Measurements from ENCODE around the gene CA14. TPM values are rescaled to one million over a fixed set of nuclear protein-coding genes. Genes with fewer than 3 reads are reported as not detected.

Gene CA14
- polyA plus RNA-seq, 1 donor from 2014 or later = 0.71 TPM

DNA sequence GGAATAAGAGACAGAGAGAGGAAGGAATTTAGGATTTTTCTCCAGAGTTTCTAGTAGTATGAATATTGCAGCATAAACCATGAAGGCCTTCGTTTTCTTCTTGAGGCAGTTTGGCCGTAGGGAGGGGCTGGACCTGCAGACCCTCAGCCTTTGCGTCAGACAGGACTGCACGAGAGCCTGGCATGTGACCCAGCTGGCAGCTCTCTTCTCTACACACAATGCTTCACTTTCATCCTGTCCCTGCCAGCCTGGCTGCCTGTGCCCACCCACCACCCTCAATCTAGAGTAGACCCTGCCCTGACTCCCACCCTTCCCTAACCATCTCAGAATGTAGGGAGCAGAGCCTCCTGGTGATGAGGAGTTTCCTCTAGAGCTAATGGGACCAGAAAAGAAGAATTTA is 1.6 kb downstream of the CA14 start:
- no peak overlapping the region for H3K4me3 Mint-ChIP-seq
- H3K36me3 Mint-ChIP-seq = peaks cover 2% of the 10 kb centered on the region
- H3K4me1 Mint-ChIP-seq = peaks cover 10 to 18% (median 11%) of the 10 kb centered on the region in 3 donors
- no peaks in the 10 kb centered on the region for H3K9me3 Mint-ChIP-seq
- H3K27me3 Mint-ChIP-seq = peaks cover 36% of the 10 kb centered on the region
- peak overlapping the region in 1 of 3 donors; percentile 23 for H3K27ac Mint-ChIP-seq

DNA sequence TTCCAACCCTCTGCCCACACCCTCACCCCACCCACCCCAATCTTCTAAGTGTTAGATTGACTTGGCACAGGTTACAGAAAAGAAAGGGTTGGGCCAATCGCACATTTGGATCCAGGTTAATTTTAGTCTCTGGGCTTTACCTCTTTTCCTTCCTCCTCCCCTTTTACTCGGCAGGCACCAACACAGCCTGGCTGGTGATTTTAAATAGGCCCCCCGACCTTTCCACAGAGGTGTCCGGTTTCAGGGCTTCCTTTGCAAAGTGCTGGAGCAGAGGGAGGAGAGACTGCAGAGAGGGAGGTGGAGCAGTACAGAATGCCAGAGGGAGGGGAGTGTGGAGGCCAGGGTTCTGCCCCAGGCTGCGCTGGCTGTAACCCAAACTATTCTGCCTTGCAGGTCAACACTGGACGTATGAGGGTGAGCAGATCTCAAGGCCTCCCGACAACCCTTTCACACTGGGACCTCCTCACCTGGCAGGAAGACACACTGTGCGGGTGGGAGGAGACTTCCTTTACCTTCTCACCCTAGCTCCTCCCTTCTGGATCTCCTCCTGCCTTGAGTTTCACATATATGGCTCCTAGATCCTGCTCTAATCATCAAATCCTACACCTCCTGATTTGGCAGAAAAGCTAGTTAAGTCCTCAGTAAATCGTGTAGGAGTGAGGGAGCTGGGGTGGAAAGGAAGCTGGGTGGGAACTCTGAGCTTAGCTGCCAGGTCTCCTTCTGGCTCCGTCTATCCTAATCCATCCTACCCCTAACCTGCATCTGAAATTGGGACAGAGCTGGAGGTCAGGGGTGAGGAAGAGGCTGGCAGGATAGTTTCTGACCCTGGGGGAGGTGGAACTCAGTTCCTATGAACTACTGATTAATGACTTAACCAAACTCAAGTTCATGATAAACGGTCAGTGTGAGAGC is 2.4 kb downstream of the CA14 start:
- peaks cover 10 to 18% (median 11%) of the 10 kb centered on the region in 3 donors for H3K4me1 Mint-ChIP-seq
- peaks cover 36% of the 10 kb centered on the region for H3K27me3 Mint-ChIP-seq
- no peak overlapping the region for H3K4me3 Mint-ChIP-seq
- H3K9me3 Mint-ChIP-seq = no peaks in the 10 kb centered on the region
- no peak overlapping the region for H3K27ac Mint-ChIP-seq
- peaks cover 2% of the 10 kb centered on the region for H3K36me3 Mint-ChIP-seq

DNA sequence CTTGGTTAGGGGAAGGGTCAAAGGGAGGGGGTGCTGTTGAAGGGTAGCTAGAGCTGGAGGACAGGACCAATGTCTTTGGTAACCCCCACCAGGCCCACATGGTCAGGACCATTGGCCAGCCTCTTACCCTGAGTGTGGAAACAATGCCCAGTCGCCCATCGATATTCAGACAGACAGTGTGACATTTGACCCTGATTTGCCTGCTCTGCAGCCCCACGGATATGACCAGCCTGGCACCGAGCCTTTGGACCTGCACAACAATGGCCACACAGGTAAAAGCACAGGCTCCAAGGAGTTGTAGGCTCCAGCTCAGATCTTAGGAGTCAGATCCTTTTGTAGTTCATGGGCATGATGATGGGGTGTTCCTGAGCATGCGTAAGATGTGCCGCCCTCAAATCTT is 3.8 kb downstream of the CA14 start:
- Mint-ChIP-seq H3K27me3 (peaks cover 31% of the 10 kb centered on the region), H3K9me3 (no peaks in the 10 kb centered on the region), H3K4me1 (peaks cover 3 to 8% (median 4%) of the 10 kb centered on the region in 3 donors), H3K27ac (no peak overlapping the region), H3K36me3 (no peaks in the 10 kb centered on the region), H3K4me3 (peak overlapping the region in 1 of 4 donors; percentile 72)

DNA sequence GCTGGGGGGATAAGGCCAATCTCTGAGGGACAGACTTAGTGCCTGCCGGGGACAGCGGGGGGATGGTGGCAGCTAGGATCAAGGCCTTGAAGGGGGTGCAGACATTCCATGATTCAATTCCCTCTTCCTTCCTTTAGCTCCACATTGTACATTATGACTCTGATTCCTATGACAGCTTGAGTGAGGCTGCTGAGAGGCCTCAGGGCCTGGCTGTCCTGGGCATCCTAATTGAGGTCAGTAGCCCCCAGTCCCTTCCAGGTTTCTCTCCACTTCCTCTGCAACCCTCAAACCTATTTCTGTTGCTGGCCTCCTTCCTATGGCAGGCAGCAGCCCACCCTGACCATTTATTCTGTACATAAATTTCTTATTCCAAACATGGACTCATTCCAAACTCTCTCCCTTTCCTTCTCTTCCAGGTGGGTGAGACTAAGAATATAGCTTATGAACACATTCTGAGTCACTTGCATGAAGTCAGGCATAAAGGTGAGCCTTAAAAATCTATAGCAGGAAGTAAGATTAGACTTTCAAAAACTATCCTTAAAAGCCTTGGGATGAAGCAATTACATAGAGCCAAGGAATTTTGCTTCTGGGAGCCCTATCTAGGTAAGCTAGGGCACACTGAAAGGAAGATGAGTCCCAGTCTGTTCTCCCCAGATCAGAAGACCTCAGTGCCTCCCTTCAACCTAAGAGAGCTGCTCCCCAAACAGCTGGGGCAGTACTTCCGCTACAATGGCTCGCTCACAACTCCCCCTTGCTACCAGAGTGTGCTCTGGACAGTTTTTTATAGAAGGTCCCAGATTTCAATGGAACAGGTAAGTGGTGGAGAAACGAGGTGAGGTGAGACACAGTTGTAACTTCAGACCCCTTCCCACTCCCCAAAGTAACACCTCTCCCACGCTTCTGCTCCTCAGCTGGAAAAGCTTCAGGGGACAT is 5.1 kb downstream of the CA14 start:
- Mint-ChIP-seq H3K9me3 (no peaks in the 10 kb centered on the region), H3K4me3 (peak overlapping the region in 1 of 4 donors; percentile 58), H3K27ac (peak overlapping the region in 2 of 3 donors; percentile 50 to 88), H3K27me3 (peaks cover 19% of the 10 kb centered on the region), H3K36me3 (peaks cover 2% of the 10 kb centered on the region), H3K4me1 (peaks cover 8 to 14% (median 9%) of the 10 kb centered on the region in 3 donors)

DNA sequence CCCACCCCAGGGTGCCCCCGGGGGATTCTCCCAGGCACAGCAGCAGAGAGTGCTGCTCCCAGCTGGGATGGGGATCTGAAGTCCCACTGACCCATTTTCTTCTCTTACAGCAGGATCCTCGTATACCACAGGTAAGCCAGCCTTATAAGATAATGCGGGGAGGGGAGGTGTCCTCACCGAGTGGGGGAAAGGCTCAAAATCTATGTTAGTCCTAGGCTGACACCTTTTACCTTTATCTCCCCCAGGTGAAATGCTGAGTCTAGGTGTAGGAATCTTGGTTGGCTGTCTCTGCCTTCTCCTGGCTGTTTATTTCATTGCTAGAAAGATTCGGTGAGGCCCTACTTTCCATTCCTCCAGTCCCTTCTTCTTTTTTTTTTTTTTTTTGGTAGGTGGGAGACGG is 6.0 kb downstream of the CA14 start:
- Mint-ChIP-seq H3K27ac (peak overlapping the region in 1 of 3 donors; percentile 88), H3K36me3 (peaks cover 2% of the 10 kb centered on the region), H3K9me3 (no peaks in the 10 kb centered on the region)

DNA sequence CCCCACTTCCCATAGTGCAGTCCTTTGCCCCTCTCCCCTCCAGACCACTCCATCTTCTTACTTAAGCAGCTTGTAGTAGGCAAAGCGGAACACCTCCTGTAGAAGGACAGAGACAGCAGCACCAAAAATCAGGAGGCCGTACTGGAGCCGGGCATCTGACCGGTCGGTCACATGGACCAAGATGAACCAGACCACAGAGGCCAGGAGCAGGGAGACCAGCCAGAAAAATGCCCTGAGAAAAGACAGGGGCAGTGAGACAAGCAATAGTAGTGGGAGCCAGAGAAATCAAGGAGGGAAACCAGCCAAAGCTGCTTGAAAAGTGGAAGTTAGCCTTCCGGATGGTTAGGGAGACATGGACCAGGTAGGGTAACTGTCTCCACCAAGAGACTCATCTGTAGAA is 10.3 kb downstream of the CA14 start:
- H3K4me3 Mint-ChIP-seq = peak overlapping the region; percentile 95 to 99 (median 98)
- H3K9me3 Mint-ChIP-seq = no peaks in the 10 kb centered on the region
- H3K27ac Mint-ChIP-seq = peak overlapping the region; percentile 96 to 99 (median 98)
- peaks cover 3% of the 10 kb centered on the region for H3K36me3 Mint-ChIP-seq
- no peaks in the 10 kb centered on the region for H3K27me3 Mint-ChIP-seq
- H3K4me1 Mint-ChIP-seq = peaks cover 22 to 27% (median 23%) of the 10 kb centered on the region in 3 donors

More for the DNA sequence above, 6.0 kb downstream of the CA14 start:
- H3K4me3 Mint-ChIP-seq = no peak overlapping the region
- peaks cover 13% of the 10 kb centered on the region for H3K27me3 Mint-ChIP-seq
- peaks cover 15 to 21% (median 16%) of the 10 kb centered on the region in 3 donors for H3K4me1 Mint-ChIP-seq

DNA sequence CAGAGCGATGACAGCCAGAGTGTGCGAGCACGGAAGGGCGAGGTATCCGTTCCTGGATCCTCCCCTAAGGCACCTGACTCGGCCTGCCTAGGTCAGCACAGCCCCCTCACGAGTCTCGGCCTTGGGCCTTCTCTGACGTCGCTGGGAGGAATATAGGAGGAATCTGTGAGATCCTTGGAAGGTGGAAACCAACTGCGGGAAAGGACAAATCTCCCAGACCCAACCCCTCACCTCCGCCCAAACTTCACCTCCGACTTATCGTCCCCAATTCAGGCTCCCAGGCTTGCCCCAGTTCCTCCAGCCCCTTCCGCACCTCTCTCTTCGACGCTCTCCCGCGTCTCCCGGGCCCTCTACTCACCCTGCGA is 10.7 kb downstream of the CA14 start:
- Mint-ChIP-seq H3K9me3 (no peaks in the 10 kb centered on the region), H3K36me3 (peaks cover 4% of the 10 kb centered on the region), H3K27ac (peak overlapping the region; percentile 96 to 99 (median 98)), H3K27me3 (no peaks in the 10 kb centered on the region), H3K4me1 (peaks cover 20 to 25% (median 22%) of the 10 kb centered on the region in 3 donors), H3K4me3 (peak overlapping the region; percentile 95 to 99 (median 98))

DNA sequence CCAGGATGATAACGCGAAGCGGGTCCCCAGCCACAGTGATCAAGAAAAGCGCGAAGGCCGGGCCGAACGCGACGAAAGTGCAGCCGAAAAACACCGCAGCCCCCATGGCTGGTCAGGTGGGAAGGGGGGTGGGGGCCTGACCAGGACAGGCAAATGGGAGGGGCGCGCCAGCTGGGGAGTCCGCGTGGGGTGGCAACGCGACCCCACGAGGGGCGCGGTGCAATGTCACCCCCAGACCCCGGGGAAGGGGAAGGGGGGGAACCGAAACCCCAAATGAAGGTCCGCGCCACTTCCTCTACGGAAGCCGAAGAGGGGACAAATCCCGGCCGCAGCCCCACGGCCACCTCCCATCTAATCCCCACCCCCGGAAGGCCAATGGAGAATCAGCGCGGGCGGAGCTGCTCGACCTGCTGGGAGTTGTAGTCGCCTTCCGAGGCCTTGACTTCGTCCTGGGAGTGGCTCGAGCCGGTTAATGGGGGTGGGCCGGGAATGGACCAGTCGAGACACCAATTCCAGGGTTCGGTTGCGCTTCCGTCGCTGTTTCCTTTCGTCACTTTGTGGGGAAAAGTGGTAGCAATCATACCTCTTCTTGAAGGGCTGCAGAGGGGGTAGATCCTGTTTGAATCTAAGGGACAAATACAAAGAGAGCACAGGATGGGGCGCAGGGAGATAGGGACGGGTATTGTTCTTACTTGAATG is 11.3 kb downstream of the CA14 start, which contains the start of gene APH1A:
Gene APH1A (minus strand): TSS at position 312 of the 699 bp plus-strand sequence. CDS start 206 bp downstream, at position 106.
- peaks cover 4% of the 10 kb centered on the region for H3K36me3 Mint-ChIP-seq
- peak within 1 kb of the TSS; percentile 96 to 99 (median 98) for H3K27ac Mint-ChIP-seq

DNA sequence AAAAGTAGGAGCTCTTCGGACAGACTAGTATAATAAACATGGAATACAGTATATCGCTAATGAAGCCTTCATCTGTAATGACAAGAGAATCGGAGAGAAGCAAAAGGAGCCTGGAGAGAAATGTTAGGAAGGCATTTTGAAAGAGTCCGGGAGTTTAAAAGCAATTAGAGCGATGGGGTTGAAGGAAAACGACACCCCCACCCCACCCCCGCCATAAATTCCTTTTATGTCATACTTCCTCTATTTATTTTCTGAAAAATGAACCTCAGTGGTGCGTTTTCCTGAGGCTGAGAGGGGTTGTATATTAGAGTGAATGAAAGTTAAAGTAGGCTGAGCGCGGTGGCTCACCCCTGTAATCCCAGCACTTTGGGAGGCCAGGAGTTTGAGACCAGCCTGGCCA is 11.9 kb downstream of the CA14 start:
- Mint-ChIP-seq H3K4me3 (peak overlapping the region; percentile 95 to 99 (median 98)), H3K36me3 (peaks cover 4% of the 10 kb centered on the region), H3K27ac (peak overlapping the region; percentile 96 to 99 (median 98)), H3K4me1 (peaks cover 20 to 25% (median 22%) of the 10 kb centered on the region in 3 donors), H3K27me3 (no peaks in the 10 kb centered on the region), H3K9me3 (no peaks in the 10 kb centered on the region)

More for the DNA sequence above, 11.3 kb downstream of the CA14 start, which contains the start of gene APH1A:
- H3K4me1 Mint-ChIP-seq = peaks cover 20 to 25% (median 22%) of the 10 kb centered on the region in 3 donors
- H3K4me3 Mint-ChIP-seq = peak within 1 kb of the TSS; percentile 95 to 99 (median 98)
- H3K27me3 Mint-ChIP-seq = no peaks in the 10 kb centered on the region
- H3K9me3 Mint-ChIP-seq = no peaks in the 10 kb centered on the region

DNA sequence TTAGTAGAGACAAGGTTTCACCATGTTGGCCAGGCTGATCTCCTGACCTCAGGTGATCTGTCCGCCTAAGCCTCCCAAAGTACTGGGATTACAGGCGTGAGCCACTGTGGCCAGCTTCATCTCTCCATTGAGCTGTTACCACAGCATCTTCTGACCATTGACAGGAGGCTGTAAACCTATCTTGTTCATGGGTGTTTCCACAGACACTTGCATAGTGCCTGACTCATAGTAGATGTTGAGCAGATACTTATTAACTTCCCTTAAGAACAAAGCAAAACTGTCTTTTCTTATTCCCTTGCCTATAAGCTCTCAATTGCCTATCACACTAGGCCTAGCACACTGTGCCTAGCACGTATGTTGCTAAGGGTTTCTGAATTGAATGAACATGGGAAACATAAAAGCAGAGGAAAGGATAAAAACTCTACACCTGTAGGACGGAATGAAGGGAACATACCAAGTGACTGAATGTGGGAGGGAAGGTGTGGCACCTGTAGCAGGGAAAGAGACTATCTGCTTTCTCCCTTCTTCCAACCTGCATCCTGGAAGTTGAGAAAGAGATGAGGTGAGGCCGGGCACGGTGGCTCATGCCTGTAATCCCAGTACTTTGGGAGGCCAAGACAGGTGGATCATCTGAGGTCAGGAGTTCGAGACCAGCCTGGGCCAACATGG is 13.9 kb downstream of the CA14 start:
- H3K27me3 Mint-ChIP-seq = no peaks in the 10 kb centered on the region
- H3K27ac Mint-ChIP-seq = peak overlapping the region in 1 of 3 donors; percentile 36
- H3K9me3 Mint-ChIP-seq = no peaks in the 10 kb centered on the region
- H3K4me3 Mint-ChIP-seq = peak overlapping the region in 2 of 4 donors; percentile 30 to 55
- H3K36me3 Mint-ChIP-seq = peaks cover 4% of the 10 kb centered on the region
- peaks cover 20 to 25% (median 22%) of the 10 kb centered on the region in 3 donors for H3K4me1 Mint-ChIP-seq

DNA sequence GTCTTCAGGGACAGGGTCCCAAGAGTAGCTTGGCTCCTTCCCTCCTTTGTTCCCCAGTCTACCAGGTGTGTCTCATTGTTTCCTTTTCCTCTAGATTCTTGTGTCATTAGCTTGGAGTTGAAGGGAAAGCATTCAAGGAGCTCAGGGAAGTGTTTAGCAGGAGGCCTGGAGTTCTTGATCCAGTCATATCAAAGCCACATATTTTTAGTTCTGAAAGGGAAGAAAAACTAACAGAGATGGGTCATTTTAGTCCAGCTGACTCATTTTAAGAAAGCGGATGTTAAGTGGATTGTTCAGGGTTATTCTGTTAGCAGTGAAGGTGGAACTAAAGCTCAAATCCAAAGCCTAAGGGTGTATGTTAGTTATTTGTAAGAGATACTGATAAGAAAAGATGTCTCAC is 15.7 kb downstream of the CA14 start:
- H3K4me3 Mint-ChIP-seq = peak overlapping the region in 1 of 4 donors; percentile 9
- peaks cover 9 to 13% (median 10%) of the 10 kb centered on the region in 3 donors for H3K4me1 Mint-ChIP-seq
- H3K9me3 Mint-ChIP-seq = no peaks in the 10 kb centered on the region
- peaks cover 2% of the 10 kb centered on the region for H3K36me3 Mint-ChIP-seq
- H3K27me3 Mint-ChIP-seq = no peaks in the 10 kb centered on the region
- no peak overlapping the region for H3K27ac Mint-ChIP-seq

DNA sequence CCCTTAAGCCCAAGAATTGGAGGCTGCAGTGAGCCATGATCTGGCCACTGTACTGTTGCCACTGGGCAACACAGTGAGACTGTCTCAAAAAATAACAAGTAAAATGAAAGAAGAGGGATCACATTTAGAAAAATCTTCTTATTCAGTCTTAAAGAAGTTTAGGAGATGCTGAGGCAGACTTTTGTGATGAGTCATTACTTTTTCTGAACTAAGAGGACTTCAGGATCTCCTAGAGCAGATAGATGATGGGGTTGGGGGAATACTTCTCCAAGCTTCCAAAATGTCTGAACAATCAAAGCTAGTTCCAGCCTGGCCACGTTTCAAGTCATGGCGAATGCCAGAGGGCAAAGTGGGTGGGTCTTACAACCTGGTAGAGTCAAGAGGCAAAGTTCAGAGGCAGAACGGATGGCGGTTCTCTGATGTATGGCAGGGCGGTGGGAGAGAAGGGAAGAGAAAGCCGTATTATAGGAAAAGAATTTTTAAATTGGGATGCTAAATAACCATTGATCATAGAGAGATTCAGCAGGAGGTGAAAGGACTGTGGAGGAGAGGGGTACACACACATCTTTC is 22.6 kb downstream of the CA14 start:
- Mint-ChIP-seq H3K27ac (no peak overlapping the region), H3K4me3 (peak overlapping the region; percentile 3 to 82 (median 42)), H3K4me1 (peaks cover 10 to 14% (median 12%) of the 10 kb centered on the region in 3 donors)

DNA sequence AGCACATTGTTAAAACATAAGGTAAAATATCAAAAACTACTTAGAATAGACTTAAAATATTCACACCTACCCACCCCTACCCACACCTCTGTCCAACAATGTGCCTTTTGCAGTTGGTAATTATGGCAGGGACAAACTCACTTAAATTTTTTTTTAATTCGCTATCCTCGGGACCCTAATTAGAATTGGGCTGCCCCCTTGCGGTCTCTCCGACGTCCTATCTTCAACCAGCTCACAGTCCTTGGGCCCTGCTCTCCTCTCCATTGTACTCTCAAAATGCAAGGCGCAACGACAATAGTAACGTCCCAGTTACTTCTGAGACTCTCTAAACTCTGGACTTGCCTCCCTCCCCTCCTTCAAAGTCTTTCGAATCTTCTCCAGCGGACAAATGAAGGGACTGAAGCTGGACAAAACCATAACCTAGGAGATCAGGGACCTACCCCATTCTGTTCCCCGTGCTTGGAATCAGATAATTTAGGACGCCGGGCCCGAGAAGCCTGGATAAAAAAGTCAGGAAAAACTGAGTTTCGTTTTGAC is 23.7 kb downstream of the CA14 start:
- Mint-ChIP-seq H3K36me3 (peaks cover 3% of the 10 kb centered on the region), H3K27ac (peak overlapping the region; percentile 2 to 90 (median 56)), H3K27me3 (peaks cover 2% of the 10 kb centered on the region), H3K9me3 (no peaks in the 10 kb centered on the region), H3K4me1 (peaks cover 10 to 14% (median 12%) of the 10 kb centered on the region in 3 donors), H3K4me3 (peak overlapping the region; percentile 61 to 97 (median 92))

More for the DNA sequence above, 22.6 kb downstream of the CA14 start:
- Mint-ChIP-seq H3K9me3 (no peaks in the 10 kb centered on the region), H3K27me3 (peaks cover 2% of the 10 kb centered on the region), H3K36me3 (peaks cover 3% of the 10 kb centered on the region)

Data from IgD-negative memory B cell (primary cell).